Keratinocyte (primary cell): ENCODE results near the gene NUDT21. TPM values are rescaled to one million over a fixed set of nuclear protein-coding genes. Genes with fewer than 3 reads are reported as not detected.
A peak's percentile ranks its signal among the peaks of the same experiment; 100 is the strongest.

Experiments
- DNase-seq: peaks from one replicate; pipeline ENCODE4 v3.0.0-alpha.2; 2011; ENCODE audit warnings: low read depth, missing footprints, low spot score
- FAIRE-seq: peaks from 2 replicates; lab custom pipeline; 2011; peaks lifted over from hg19 to GRCh38; lab: Jason Lieb, UNC
- H2AFZ ChIP-seq: 2 replicates; pipeline ENCODE4 v1.6.0; 2012; ENCODE audit warnings: low read length, control low read depth, inconsistent platforms; ENCODE audit not compliant: control insufficient read depth
- H3K27ac ChIP-seq: 2 replicates; pipeline ENCODE4 v1.5.1; 2011; ENCODE audit warnings: low read length; ENCODE audit not compliant: control insufficient read depth, insufficient read depth
- H3K27me3 ChIP-seq: 3 replicates; pipeline ENCODE4 v1.6.0; 2011; ENCODE audit warnings: low read length; ENCODE audit not compliant: control insufficient read depth, insufficient read depth; ENCODE audit errors: extremely low read depth
- H3K36me3 ChIP-seq, 2 experiments: 2 replicates in 1 of 2; 3 replicates in 1 of 2; pipeline ENCODE4 v1.5.1; 2011; ENCODE audit warnings: low read length in 2 of 2, mild to moderate bottlenecking in 1 of 2; ENCODE audit not compliant: control insufficient read depth in 2 of 2, insufficient read depth in 2 of 2; ENCODE audit errors: extremely low read depth in 1 of 2
- H3K4me1 ChIP-seq: 3 replicates; pipeline ENCODE4 v1.5.1; 2011; ENCODE audit warnings: low read length; ENCODE audit not compliant: control insufficient read depth, insufficient read depth; ENCODE audit errors: extremely low read depth
- H3K4me2 ChIP-seq: 3 replicates; pipeline ENCODE4 v1.6.0; 2011; ENCODE audit warnings: low read depth, low read length; ENCODE audit not compliant: control insufficient read depth, insufficient read depth; ENCODE audit errors: extremely low read depth
- H3K4me3 ChIP-seq, 3 experiments: fragments of 200-600 bp in 1 of 3; sonication (generic) in 1 of 3; 2 replicates in 2 of 3; 3 replicates in 1 of 3; pipeline ENCODE4 v1.5.1; 2011 to 2016; ENCODE audit warnings: low read length in 3 of 3, mild to moderate bottlenecking in 3 of 3, control low read depth in 2 of 3, inconsistent platforms in 1 of 3, low read depth in 1 of 3, mixed read lengths in 1 of 3, mixed run types in 1 of 3, moderate library complexity in 1 of 3; ENCODE audit not compliant: control insufficient read depth in 2 of 3, insufficient read depth in 2 of 3; ENCODE audit errors: extremely low read depth in 1 of 3
- H3K79me2 ChIP-seq: 2 replicates; pipeline ENCODE4 v1.6.0; 2012; ENCODE audit warnings: low read length; ENCODE audit not compliant: control insufficient read depth, insufficient read depth
- H3K9ac ChIP-seq: 3 replicates; pipeline ENCODE4 v1.6.0; 2011; ENCODE audit warnings: low read length; ENCODE audit not compliant: control insufficient read depth, insufficient read depth; ENCODE audit errors: extremely low read depth
- H3K9me1 ChIP-seq: 3 replicates; pipeline ENCODE4 v1.6.0; 2011; ENCODE audit warnings: low read length; ENCODE audit not compliant: control insufficient read depth, insufficient read depth; ENCODE audit errors: extremely low read depth
- H3K9me3 ChIP-seq: 2 replicates; pipeline ENCODE4 v1.5.1; 2012; ENCODE audit warnings: low read depth, low read length; ENCODE audit not compliant: control insufficient read depth
- H4K20me1 ChIP-seq: 3 replicates; pipeline ENCODE4 v1.6.0; 2011; ENCODE audit warnings: low read length; ENCODE audit not compliant: control insufficient read depth, insufficient read depth; ENCODE audit errors: extremely low read depth
- CTCF ChIP-seq, 3 experiments: IDR thresholded peaks in 1 of 3; conservative IDR thresholded peaks in 1 of 3; optimal IDR thresholded peaks in 1 of 3; 2 replicates in 2 of 3; 3 replicates in 1 of 3; pipeline versions ENCODE3 to v1.5.1; 2011; ENCODE audit warnings: low read length in 3 of 3, mild to moderate bottlenecking in 3 of 3, moderate library complexity in 2 of 3, control low read depth in 1 of 3, inconsistent platforms in 1 of 3; ENCODE audit not compliant: insufficient read depth in 2 of 3; ENCODE audit errors: extremely low read depth in 1 of 3
- EZH2 ChIP-seq: IDR thresholded peaks from one replicate; pipeline ENCODE4 v1.6.1; 2012; ENCODE audit warnings: inconsistent platforms, mild to moderate bottlenecking, low read length, moderate library complexity
- dilution Hi-C: fragments of 300-500 bp; cut with MboI; formaldehyde crosslinking; loops from one replicate; pipeline ENCODE4 v1.7.0; 2020; ENCODE audit warnings: low sequenced_read_pairs; ENCODE audit not compliant: extremely low pct_ligation_motif_present
- polyA plus RNA-seq, 5 experiments: library from polyadenylated mRNA; depleted of rRNA in 3 of 5; stranded (reverse) in 3 of 5; stranded (forward) in 1 of 5; unstranded in 1 of 5; fragments of >200 nt; gene quantifications; 1 replicate in 1 of 5; 2 replicates in 3 of 5; 3 replicates in 1 of 5; pipeline versions ENCODE4 v1.2.1 to v1.2.3, GENCODE V29; 2011 to 2012; ENCODE audit warnings: missing spikeins in 2 of 5, low read depth in 1 of 5, low replicate concordance in 1 of 5

NUDT21 gene
- polyA plus RNA-seq, 1 donor (not counting 4 experiments of a cell fraction or from before 2014, with no cell fraction given) = 98.2 TPM

- Histone ChIP-seq H3K27me3 (no peaks in the 10 kb centered on the region), H3K9me1 (no peaks in the 10 kb centered on the region), H3K9me3 (no peaks in the 10 kb centered on the region), H3K4me1 (peaks cover 25% of the 10 kb centered on the region), H3K4me2 (no peak overlapping the region), H2AFZ (peak overlapping the region; percentile 52), H4K20me1 (no peaks in the 10 kb centered on the region), H3K9ac (peak overlapping the region; percentile 74), H3K36me3 (no peaks in the 10 kb centered on the region), H3K4me3 (peak overlapping the region; percentile 63 to 75 (median 73)), H3K79me2 (peaks cover 45% of the 10 kb centered on the region), H3K27ac (peak overlapping the region; percentile 70)
- FAIRE-seq = no peak
- dilution Hi-C loops = no loop called here
- TF ChIP-seq CTCF (optimal IDR thresholded peaks at IDR 0.05 in 1 of 3, IDR thresholded peaks at IDR 0.05 in 1 of 3, conservative IDR thresholded peaks at IDR 0.05 in 1 of 3; ENCODE audit: extremely low read depth in 1 of 3, insufficient read depth in 2 of 3, low read length in 3 of 3) (no peak), EZH2 (no peak)
- no peak for DNase-seq
Measured at GRCh38 chr16:56424791-56425438, 26.2 kb downstream of the NUDT21 start.

- Histone ChIP-seq H3K4me2 (peak overlapping the region; percentile 73), H3K9me1 (no peaks in the 10 kb centered on the region), H3K4me1 (peaks cover 29% of the 10 kb centered on the region), H3K4me3 (peak overlapping the region; percentile 63 to 75 (median 73)), H2AFZ (no peak overlapping the region), H3K27ac (peak overlapping the region; percentile 70), H4K20me1 (no peaks in the 10 kb centered on the region), H3K9ac (peak overlapping the region; percentile 74), H3K9me3 (no peaks in the 10 kb centered on the region), H3K27me3 (no peaks in the 10 kb centered on the region), H3K36me3 (no peaks in the 10 kb centered on the region), H3K79me2 (peaks cover 48% of the 10 kb centered on the region)
- TF ChIP-seq EZH2 (no peak), CTCF (optimal IDR thresholded peaks at IDR 0.05 in 1 of 3, IDR thresholded peaks at IDR 0.05 in 1 of 3, conservative IDR thresholded peaks at IDR 0.05 in 1 of 3; ENCODE audit: extremely low read depth in 1 of 3, insufficient read depth in 2 of 3, low read length in 3 of 3) (no peak)
- DNase-seq = no peak
- FAIRE-seq = peak; percentile 23
- dilution Hi-C loops = no loop called here
Measured at GRCh38 chr16:56424404-56424764, 26.7 kb downstream of the NUDT21 start.
